ENCODE results near the gene MKLN1. TPM values are rescaled to one million over a fixed set of nuclear protein-coding genes. Genes with fewer than 3 reads are reported as not detected.

The MKLN1 gene
- total and polyA plus RNA-seq, 2 of the 4 experiments (the other 2 are of a cell fraction), result 17.5 to 52.0 TPM

DNA sequence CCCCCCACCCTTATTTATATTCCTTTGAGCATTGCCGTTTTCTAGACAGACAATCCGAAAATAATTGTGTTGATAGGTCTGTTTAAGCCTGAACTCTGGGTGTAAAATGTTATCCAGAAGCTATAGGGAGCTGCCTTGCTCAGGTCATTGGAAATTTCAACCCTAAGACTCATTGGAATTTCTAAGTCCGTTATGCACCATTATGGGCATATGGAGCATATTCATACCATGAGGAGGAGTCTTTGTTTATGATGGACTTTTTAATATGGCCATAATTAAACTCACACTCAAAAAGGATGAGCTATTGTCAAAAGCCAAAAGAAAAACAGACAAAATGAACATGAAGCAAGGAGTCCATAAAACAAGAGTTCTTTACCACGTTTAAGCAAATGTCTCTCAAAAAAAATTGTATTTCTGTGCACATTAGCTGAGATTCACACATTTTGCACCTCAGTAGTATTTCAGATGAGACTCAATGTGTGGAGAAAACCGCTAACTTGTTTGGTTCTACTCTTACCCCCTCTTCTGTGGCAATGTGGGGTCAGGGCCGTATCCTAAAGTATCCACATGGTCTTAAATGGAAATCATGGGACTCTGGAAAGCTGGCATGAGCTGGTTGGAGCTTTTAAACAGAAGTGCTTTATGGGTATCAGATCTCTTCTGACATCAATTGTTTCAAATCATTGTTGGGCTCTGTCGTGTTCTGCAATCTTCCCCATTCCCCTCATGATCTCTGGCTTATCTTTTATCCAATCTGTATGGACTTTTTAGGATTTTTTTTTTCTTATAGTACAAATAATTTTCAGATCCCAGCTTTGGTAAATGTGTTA, 168.2 kb downstream of the MKLN1 start (continued):
- TF ChIP-seq RCOR1 (IDR thresholded peaks at IDR 0.05; ENCODE audit: insufficient replicate concordance, low read length), result no peak

DNA sequence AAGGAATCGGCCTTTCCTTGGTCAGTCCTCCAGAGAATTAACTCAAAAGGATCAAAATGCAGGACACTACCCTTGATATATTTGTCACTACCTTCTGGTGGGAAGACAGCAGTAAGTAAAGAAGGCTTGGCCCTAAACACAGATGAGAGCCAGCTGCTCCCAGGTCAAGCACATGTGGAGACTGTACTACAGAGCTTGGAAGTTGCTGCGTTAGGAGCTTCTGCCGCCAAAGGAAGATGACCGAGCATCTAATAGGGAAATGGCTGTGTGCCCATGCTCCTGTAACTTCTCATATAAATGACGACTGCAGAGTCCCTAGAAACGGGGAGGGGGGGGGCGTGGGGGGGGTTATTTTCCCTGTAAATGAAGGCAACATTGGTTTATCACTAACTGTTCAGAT, 169.8 kb downstream of the MKLN1 start:
- Histone ChIP-seq H2AFZ (replicated peaks; ENCODE audit: low read length, poor library complexity) (no peak overlapping the region), H3K36me3 (ENCODE audit: control insufficient read depth, insufficient read depth, low read length) (peaks cover 3% of the 10 kb centered on the region; the same call in 1 of the 2 replicates), H3K4me1 (ENCODE audit: control insufficient read depth, insufficient read depth, low read length) (peaks cover 16% of the 10 kb centered on the region), H3K9me1 (ENCODE audit: insufficient read depth, low read length) (peaks cover 14% of the 10 kb centered on the region), H2BK20ac (ENCODE audit: low read depth, low read length) (no peak overlapping the region), H3K4ac (ENCODE audit: low read depth, low read length) (no peak overlapping the region), H3K23ac (ENCODE audit: low read depth, low read length) (no peak overlapping the region), H3K27me3 (ENCODE audit: control insufficient read depth, insufficient read depth, low read length) (no peaks in the 10 kb centered on the region), H2BK120ac (ENCODE audit: low read depth, low read length) (no peak overlapping the region), H2BK5ac (ENCODE audit: low read depth, low read length, poor library complexity, severe bottlenecking) (no peak overlapping the region), H2AK9ac (replicated peaks; ENCODE audit: low read depth, low read length, poor library complexity) (no peak overlapping the region), H2BK15ac (ENCODE audit: low read depth, low read length) (no peak overlapping the region), H4K20me1 (ENCODE audit: insufficient read depth, low read length) (peaks cover 10% of the 10 kb centered on the region), H4K91ac (ENCODE audit: insufficient read depth, low read depth, low read length) (no peak overlapping the region), H3K4me2 (ENCODE audit: low read depth, low read length) (no peak overlapping the region), H3K18ac (ENCODE audit: low read depth, low read length) (no peak overlapping the region), H3K9me3 (ENCODE audit: control insufficient read depth, insufficient read depth, low read length) (no peaks in the 10 kb centered on the region), H3K9ac (ENCODE audit: low read depth, low read length) (no peak overlapping the region), H4K8ac (ENCODE audit: low read depth in 2 of 2, low read length in 2 of 2) (no peak overlapping the region), H3K4me3 (ENCODE audit: insufficient read depth, low read depth, low read length) (no peak overlapping the region), H3K27ac (ENCODE audit: insufficient read depth, low read length) (no peak overlapping the region), H2AK5ac (ENCODE audit: low read depth, low read length) (no peak overlapping the region), H3K79me1 (ENCODE audit: low read depth in 1 of 2, low read length in 2 of 2) (peaks cover 0 to 10% of the 10 kb centered on the region in 2 experiments; a peak in 2 of 4 replicates), H3K56ac (ENCODE audit: extremely low read depth, insufficient read depth, low read length) (no peak overlapping the region), H3K14ac (replicated peaks; ENCODE audit: low read depth, low read length) (no peak overlapping the region), H4K5ac (ENCODE audit: low read depth, low read length) (no peak overlapping the region)
- intact Hi-C loops (cut with micrococcal nuclease), result no loop called here
- ChIA-PET CTCF (interaction anchor here (0.6 kb wide), 1 partner anchor 9 kb away, joined by 3 read pairs; no protein-coding TSS in a partner anchor), POLR2A (ENCODE audit: unreplicated experiment) (no interaction called here)
- TF ChIP-seq RCOR1 (IDR thresholded peaks at IDR 0.05; ENCODE audit: insufficient replicate concordance, low read length) (no peak), MAZ (IDR thresholded peaks at IDR 0.05; ENCODE audit: borderline replicate concordance, low read depth, low read length) (no peak), MAFK (IDR thresholded peaks at IDR 0.05; ENCODE audit: low read depth, low read length) (no peak), CHD1 (IDR thresholded peaks at IDR 0.05; ENCODE audit: low read depth, low read length) (no peak)
- DNase-seq, result no peak
- in situ Hi-C loops (cut with MboI; ENCODE audit: low sequenced_read_pairs), result no loop called here
- dilution Hi-C loops (cut with HindIII; ENCODE audit: low sequenced_read_pairs, unreplicated experiment), result no loop called here
- ATAC-seq (ENCODE audit: low read depth), result no peak
- BruUV-seq (replicated peaks), result no TSS peak
- no CpG with 5 or more reads among the region's 7 CpGs for WGBS, 2 experiments (ENCODE audit: extremely low coverage in 2 of 2, insufficient read length in 1 of 2)
